Esophagus squamous epithelium (tissue), 5 donors: ENCODE data around the gene ACER3. TPM values are rescaled to one million over a fixed set of nuclear protein-coding genes. Genes with fewer than 3 reads are reported as not detected.
A peak's percentile ranks its signal among the peaks of the same experiment; 100 is the strongest.

Source experiments
- DNase-seq: peaks from one replicate; lab custom pipeline; 2025; lab: John Stamatoyannopoulos, UW
- H3K27ac ChIP-seq, 4 donors: fragments of 200-600 bp; sonication (generic); one replicate each; pipeline ENCODE4 v1.5.1; 2016 to 2019; ENCODE audit warnings: mild to moderate bottlenecking in 1 of 4
- H3K27me3 ChIP-seq, 4 donors: fragments of 200-600 bp; sonication (generic); 1 replicate in 3 of 4; 2 replicates in 1 of 4; pipeline versions ENCODE4 v1.5.1 to v1.6.0; 2017 to 2021; ENCODE audit warnings: antibody characterized with exemption in 1 of 4
- H3K36me3 ChIP-seq, 3 donors: fragments of 200-600 bp; sonication (generic); one replicate each; pipeline ENCODE4 v1.5.1; 2016 to 2019
- H3K4me1 ChIP-seq, 3 donors: fragments of 200-600 bp; sonication (generic); one replicate each; pipeline ENCODE4 v1.5.1; 2017 to 2019
- H3K4me3 ChIP-seq, 4 donors: fragments of 200-600 bp; sonication (generic); 1 replicate in 3 of 4; 2 replicates in 1 of 4; pipeline ENCODE4 v1.5.1; 2016 to 2019; ENCODE audit warnings: mild to moderate bottlenecking in 2 of 4, moderate library complexity in 1 of 4
- H3K9me3 ChIP-seq, 3 donors: fragments of 200-600 bp; sonication (generic); one replicate each; pipeline ENCODE4 v1.5.1; 2016 to 2019
- CTCF ChIP-seq, 6 experiments: fragments of 450-650 bp in 4 of 6; fragments of 200-600 bp in 2 of 6; sonication (generic) in 2 of 6; IDR thresholded peaks; one replicate each; pipeline ENCODE4 v1.5.1; 2016 to 2019; ENCODE audit warnings: antibody characterized with exemption in 6 of 6, mild to moderate bottlenecking in 4 of 6, moderate library complexity in 4 of 6
- POLR2A ChIP-seq, 4 donors: fragments of 450-650 bp; IDR thresholded peaks; one replicate each; pipeline ENCODE4 v1.6.1; 2017; ENCODE audit warnings: antibody characterized with exemption in 4 of 4, mild to moderate bottlenecking in 4 of 4, moderate library complexity in 3 of 4
- WGBS, 2 donors: methylation state at CpG; one replicate each; pipeline ENCODE4 v1.1.5; 2018; 5-methylcytosine and 5-hydroxymethylcytosine counted together
- intact Hi-C: fragments of 100-400 bp; cut with DNase I; formaldehyde crosslinking; loops from one replicate; pipeline ENCODE4 v1.15.0; 2022
- total RNA-seq, 4 donors: library from RNA; depleted of rRNA; stranded (reverse); fragments of >200 nt; gene quantifications; one replicate each; pipeline ENCODE4 v1.1.0, GENCODE V29; 2016
- donor health status: DM: yes; HTN: yes; CAD: no.

ACER3 gene
- total RNA-seq, 4 donors from 2014 or later, result 9.9 to 34.2 (median 23.3) TPM

- intact Hi-C loops, result no loop called here
- no peaks in the 10 kb centered on the region for H3K36me3 ChIP-seq
- 32 to 33% methylated on average over 7 of the region's 7 CpGs for WGBS, 2 donors
Observed at GRCh38 chr11:76837696-76838677, 22.7 kb upstream of the ACER3 start.

GRCh38 chr11:76838678-76839068 lies 22.0 kb upstream of the ACER3 start:
- TF ChIP-seq CTCF (IDR thresholded peaks at IDR 0.05), result no peak
- TF ChIP-seq POLR2A (IDR thresholded peaks at IDR 0.05), result no peak
- no peak overlapping the region for H3K4me3 ChIP-seq
- H3K36me3 ChIP-seq, result no peaks in the 10 kb centered on the region
- H3K9me3 ChIP-seq, result no peaks in the 10 kb centered on the region
- peaks cover 13 to 55% (median 30%) of the 10 kb centered on the region in 3 donors for H3K4me1 ChIP-seq
- H3K27ac ChIP-seq, result no peak overlapping the region
- H3K27me3 ChIP-seq, result peaks cover 0 to 15% (median 0%) of the 10 kb centered on the region in 4 donors
- 73 to 77% methylated on average over 3 of the region's 3 CpGs for WGBS, 2 donors
- intact Hi-C loops, result no loop called here
- no peak for DNase-seq

More at GRCh38 chr11:76837696-76838677, 22.7 kb upstream of the ACER3 start:
- peaks cover 13 to 62% (median 30%) of the 10 kb centered on the region in 3 donors for H3K4me1 ChIP-seq
- no peak overlapping the region for H3K4me3 ChIP-seq
- DNase-seq, result no peak
- H3K27ac ChIP-seq, result peak overlapping the region in 2 of 4 donors; percentile 6 to 13
- TF ChIP-seq CTCF (IDR thresholded peaks at IDR 0.05) (no peak), POLR2A (IDR thresholded peaks at IDR 0.05) (no peak)
- no peaks in the 10 kb centered on the region for H3K9me3 ChIP-seq
- H3K27me3 ChIP-seq, result peaks cover 0 to 18% (median 0%) of the 10 kb centered on the region in 4 donors

- peaks cover 13 to 49% (median 30%) of the 10 kb centered on the region in 3 donors for H3K4me1 ChIP-seq
- H3K4me3 ChIP-seq, result no peak overlapping the region
- DNase-seq, result no peak
- TF ChIP-seq CTCF (IDR thresholded peaks at IDR 0.05) (no peak), POLR2A (IDR thresholded peaks at IDR 0.05) (no peak)
- H3K9me3 ChIP-seq, result no peaks in the 10 kb centered on the region
- H3K36me3 ChIP-seq, result no peaks in the 10 kb centered on the region
- 11 to 25% methylated on average over 1 of the region's 1 CpG for WGBS, 2 donors
- no peak overlapping the region for H3K27ac ChIP-seq
- peaks cover 0 to 15% (median 0%) of the 10 kb centered on the region in 4 donors for H3K27me3 ChIP-seq
- intact Hi-C loops, result no loop called here
Observed at GRCh38 chr11:76839311-76839710, 21.4 kb upstream of the ACER3 start.

- H3K9me3 ChIP-seq, result no peaks in the 10 kb centered on the region
- DNase-seq, result no peak
- H3K27ac ChIP-seq, result no peak overlapping the region
- intact Hi-C loops, result no loop called here
- H3K4me3 ChIP-seq, result no peak overlapping the region
- no peaks in the 10 kb centered on the region for H3K36me3 ChIP-seq
- TF ChIP-seq POLR2A (IDR thresholded peaks at IDR 0.05), result no peak
- TF ChIP-seq CTCF (IDR thresholded peaks at IDR 0.05), result no peak
- H3K27me3 ChIP-seq, result peaks cover 0 to 15% (median 0%) of the 10 kb centered on the region in 4 donors
- H3K4me1 ChIP-seq, result peaks cover under 1 to 23% (median 14%) of the 10 kb centered on the region in 3 donors
- 87 to 91% methylated on average over 4 of the region's 4 CpGs for WGBS, 2 donors
Observed at GRCh38 chr11:76841923-76842452, 18.7 kb upstream of the ACER3 start.

- TF ChIP-seq CTCF (IDR thresholded peaks at IDR 0.05), result no peak
- TF ChIP-seq POLR2A (IDR thresholded peaks at IDR 0.05), result no peak
- no peak overlapping the region for H3K27ac ChIP-seq
- no peaks in the 10 kb centered on the region for H3K36me3 ChIP-seq
- 93 to 94% methylated on average over 3 of the region's 3 CpGs for WGBS, 2 donors
- intact Hi-C loops, result no loop called here
- H3K27me3 ChIP-seq, result peaks cover 0 to 6% (median 0%) of the 10 kb centered on the region in 4 donors
- H3K4me1 ChIP-seq, result peaks cover 0 to 4% (median 0%) of the 10 kb centered on the region in 3 donors
- DNase-seq, result no peak
- H3K9me3 ChIP-seq, result no peaks in the 10 kb centered on the region
- H3K4me3 ChIP-seq, result no peak overlapping the region
Observed at GRCh38 chr11:76843907-76844306, 16.8 kb upstream of the ACER3 start.
